C4-2B (cell line): ENCODE results near the gene CYP26B1.

Experiments
- H3K27ac ChIP-seq: fragments of 450-650 bp; 2 replicates; pipeline ENCODE4 v1.5.1; 2017
- ZFX ChIP-seq: fragments of 450-650 bp; IDR thresholded peaks from 2 replicates; pipeline ENCODE4 v1.6.1; 2017
- TF ChIP-seq, protein P1 (sequence below): fragments of 450-650 bp; conservative IDR thresholded peaks from 2 replicates; pipeline ENCODE4 v1.5.1; 2017; ENCODE audit warnings: mild to moderate bottlenecking

The CYP26B1 gene, protein sequence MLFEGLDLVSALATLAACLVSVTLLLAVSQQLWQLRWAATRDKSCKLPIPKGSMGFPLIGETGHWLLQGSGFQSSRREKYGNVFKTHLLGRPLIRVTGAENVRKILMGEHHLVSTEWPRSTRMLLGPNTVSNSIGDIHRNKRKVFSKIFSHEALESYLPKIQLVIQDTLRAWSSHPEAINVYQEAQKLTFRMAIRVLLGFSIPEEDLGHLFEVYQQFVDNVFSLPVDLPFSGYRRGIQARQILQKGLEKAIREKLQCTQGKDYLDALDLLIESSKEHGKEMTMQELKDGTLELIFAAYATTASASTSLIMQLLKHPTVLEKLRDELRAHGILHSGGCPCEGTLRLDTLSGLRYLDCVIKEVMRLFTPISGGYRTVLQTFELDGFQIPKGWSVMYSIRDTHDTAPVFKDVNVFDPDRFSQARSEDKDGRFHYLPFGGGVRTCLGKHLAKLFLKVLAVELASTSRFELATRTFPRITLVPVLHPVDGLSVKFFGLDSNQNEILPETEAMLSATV

DNA sequence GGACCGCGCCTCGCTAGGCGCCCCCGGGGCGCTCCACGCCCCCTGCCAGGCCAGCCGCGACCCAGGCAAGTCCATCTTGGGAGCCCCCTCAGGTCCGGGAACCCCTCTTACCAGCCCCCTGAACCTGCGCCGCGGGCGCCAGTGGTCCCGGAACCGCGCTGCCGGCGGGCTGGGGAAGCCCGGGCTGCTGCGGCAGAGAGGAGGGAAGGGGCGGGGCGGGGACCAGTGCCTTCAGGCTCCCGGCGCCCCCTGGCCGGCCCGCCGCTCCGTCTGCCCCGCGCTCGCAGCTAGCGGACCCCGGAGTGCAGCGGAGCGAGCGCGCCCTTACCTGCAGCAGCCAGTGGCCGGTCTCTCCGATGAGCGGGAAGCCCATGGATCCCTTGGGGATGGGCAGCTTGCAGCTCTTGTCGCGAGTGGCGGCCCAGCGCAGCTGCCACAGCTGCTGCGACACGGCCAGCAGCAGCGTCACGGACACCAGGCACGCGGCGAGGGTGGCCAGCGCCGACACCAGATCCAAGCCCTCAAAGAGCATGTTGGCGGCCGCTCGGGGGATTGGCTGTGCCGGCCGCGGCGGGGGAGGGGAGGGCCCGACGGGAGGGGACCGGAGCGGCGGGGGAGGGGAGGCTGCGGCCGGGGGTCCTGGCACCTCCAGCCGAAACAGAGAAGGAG lies at the start of gene CYP26B1:
Gene CYP26B1 (minus strand): TSS at position 560 of the 669 bp plus-strand sequence. CDS start 28 bp downstream, at position 532.
- no peak for TF ChIP-seq ZFX
- TF ChIP-seq, protein P1, sequence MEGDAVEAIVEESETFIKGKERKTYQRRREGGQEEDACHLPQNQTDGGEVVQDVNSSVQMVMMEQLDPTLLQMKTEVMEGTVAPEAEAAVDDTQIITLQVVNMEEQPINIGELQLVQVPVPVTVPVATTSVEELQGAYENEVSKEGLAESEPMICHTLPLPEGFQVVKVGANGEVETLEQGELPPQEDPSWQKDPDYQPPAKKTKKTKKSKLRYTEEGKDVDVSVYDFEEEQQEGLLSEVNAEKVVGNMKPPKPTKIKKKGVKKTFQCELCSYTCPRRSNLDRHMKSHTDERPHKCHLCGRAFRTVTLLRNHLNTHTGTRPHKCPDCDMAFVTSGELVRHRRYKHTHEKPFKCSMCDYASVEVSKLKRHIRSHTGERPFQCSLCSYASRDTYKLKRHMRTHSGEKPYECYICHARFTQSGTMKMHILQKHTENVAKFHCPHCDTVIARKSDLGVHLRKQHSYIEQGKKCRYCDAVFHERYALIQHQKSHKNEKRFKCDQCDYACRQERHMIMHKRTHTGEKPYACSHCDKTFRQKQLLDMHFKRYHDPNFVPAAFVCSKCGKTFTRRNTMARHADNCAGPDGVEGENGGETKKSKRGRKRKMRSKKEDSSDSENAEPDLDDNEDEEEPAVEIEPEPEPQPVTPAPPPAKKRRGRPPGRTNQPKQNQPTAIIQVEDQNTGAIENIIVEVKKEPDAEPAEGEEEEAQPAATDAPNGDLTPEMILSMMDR: no peak
- H3K27ac ChIP-seq: no peak within 1 kb of the TSS

DNA sequence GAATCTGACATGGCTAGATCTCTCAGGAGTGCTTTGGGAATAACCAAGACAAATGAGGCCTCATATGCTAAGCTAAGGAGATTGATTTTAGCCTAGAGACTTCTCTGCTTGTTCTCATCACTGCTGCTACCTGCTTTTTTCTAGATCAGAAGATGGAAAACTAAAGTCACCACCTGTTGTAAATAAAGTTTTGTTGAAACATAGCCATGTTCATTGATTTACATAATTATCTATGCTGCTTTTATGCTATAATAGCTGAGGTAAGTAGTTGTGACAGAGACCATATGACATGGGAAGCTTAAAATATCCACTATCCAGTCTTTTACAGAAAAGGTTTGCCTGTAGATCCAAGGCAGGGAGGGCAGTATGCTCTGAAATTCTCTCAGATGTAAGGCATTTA lies 46.1 kb upstream of the CYP26B1 start:
- H3K27ac ChIP-seq: no peak overlapping the region
- TF ChIP-seq ZFX: no peak
- TF ChIP-seq, protein P1: no peak

DNA sequence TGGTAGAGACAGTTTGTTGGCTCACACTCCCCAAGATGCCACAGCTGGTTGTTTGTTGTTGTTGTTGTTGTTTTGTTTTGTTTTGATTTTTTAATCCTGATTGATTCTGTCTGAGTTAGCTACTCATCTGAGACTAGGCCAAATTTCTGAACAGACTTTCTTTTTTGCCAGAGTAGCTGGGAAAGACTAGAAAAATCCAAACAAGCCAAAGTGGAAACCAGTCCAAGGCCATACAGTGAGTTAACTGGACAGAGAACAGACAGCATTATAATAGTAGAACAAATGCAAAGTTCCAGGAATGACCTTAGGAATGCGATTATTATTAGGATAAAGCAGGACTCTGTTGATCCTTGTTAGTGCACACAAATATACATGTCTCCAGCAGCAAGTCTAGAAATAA lies 43.8 kb upstream of the CYP26B1 start:
- no peak overlapping the region for H3K27ac ChIP-seq
- TF ChIP-seq ZFX: no peak
- TF ChIP-seq, protein P1: no peak

DNA sequence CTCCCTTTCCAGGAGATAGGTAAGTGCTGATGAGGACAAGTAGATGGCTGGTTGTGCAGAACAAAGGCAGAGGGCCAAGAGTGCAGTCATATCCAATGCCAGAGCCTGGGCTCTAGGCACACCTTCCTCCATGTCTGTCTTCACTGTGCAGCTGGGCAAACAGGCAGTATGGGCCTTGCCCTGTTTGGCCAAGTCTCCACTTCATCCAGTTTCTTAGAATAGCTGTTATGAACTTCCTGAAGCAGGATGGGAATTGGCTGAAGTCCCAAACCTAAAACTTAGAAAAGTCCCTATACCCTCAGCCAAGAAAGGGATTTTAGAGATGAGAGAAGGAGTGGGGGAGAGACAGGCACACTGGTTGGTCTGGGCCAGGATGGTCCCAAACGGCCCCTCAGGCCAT lies 37.5 kb upstream of the CYP26B1 start:
- TF ChIP-seq, protein P1: no peak
- no peak for TF ChIP-seq ZFX
- H3K27ac ChIP-seq: no peak overlapping the region

DNA sequence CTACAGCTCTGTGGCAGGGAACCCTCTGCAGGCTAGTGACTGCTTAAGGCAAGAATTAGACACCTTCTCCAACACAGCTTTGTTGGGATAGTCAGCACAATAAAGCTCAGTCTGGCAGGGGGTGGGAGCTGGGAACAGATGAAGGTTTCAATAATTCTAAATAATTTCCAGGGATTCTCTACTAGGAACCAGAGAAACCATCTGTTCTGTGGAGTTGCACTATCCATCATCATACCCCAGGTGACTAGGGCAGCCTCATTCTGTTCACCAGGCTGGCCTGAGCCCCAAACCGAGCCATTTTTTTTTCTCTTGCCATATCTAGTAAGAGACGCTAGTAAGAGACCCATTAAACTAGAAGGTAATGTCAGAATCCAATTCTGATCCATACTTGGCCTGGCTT lies 35.8 kb upstream of the CYP26B1 start:
- TF ChIP-seq ZFX: no peak
- TF ChIP-seq, protein P1: no peak
- no peak overlapping the region for H3K27ac ChIP-seq

DNA sequence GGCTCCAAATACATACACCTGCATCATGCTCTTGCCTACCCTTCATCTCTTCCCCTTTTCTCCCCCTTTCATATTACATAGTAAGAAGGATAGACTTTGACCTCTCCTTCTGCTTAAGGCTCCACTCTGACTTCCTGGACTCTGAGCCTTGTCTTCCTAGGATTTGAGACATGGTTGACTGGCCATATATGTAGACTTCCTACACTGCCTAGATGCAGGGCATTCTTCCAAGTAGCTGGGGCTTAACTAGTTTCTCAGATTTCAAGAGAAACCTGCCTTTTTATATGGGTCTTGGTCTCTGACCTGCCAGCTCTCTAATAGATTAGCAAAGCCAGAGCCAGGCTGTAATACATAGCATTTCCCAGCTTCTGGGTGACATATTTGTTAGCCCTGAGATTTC lies 35.4 kb upstream of the CYP26B1 start:
- H3K27ac ChIP-seq: no peak overlapping the region
- TF ChIP-seq ZFX: no peak

DNA sequence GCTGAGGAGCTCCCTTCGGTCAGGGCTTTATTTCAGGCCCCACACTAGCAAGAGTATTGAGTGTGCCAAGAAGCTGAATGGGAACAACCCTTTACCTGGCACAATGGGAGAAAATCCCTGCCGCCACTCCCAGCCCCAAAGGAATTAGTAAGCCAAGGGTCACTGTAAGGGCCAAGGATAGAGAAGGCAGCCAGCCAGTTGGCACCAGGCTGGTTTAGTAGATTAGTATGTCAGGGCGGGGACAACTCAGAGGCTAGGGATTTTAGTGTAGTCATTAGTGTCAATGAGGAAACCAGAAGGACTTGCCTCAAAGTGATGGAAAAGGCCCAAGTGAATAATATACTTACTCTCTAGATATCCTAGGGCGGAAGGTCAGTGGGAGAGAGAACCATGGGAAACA lies 34.9 kb upstream of the CYP26B1 start:
- no peak for TF ChIP-seq ZFX
- TF ChIP-seq, protein P1: no peak
- H3K27ac ChIP-seq: no peak overlapping the region
